Left ventricle myocardium inferior (tissue), 1 donor: ENCODE data around the gene CA10. TPM values are rescaled to one million over a fixed set of nuclear protein-coding genes. Genes with fewer than 3 reads are reported as not detected.

Source experiments
- DNase-seq: peaks from one replicate; pipeline ENCODE4 v3.0.0-alpha.2; 2020
- H3K27ac ChIP-seq: fragments of 200-600 bp; replicated peaks from 2 replicates; pipeline ENCODE4 v1.8.0; 2021
- H3K27me3 ChIP-seq: fragments of 200-600 bp; 2 replicates; pipeline ENCODE4 v1.8.0; 2021; ENCODE audit warnings: low read depth
- H3K36me3 ChIP-seq: fragments of 200-600 bp; 2 replicates; pipeline ENCODE4 v1.8.0; 2021
- H3K4me1 ChIP-seq: fragments of 200-600 bp; 2 replicates; pipeline ENCODE4 v1.8.0; 2021
- H3K4me3 ChIP-seq: fragments of 200-600 bp; 2 replicates; pipeline ENCODE4 v1.8.0; 2021; ENCODE audit warnings: mild to moderate bottlenecking, moderate library complexity
- H3K9me3 ChIP-seq: fragments of 200-600 bp; replicated peaks from 2 replicates; pipeline ENCODE4 v1.8.0; 2021
- CTCF ChIP-seq: fragments of 200-600 bp; IDR thresholded peaks from 2 replicates; pipeline ENCODE4 v1.8.0; 2021; ENCODE audit warnings: antibody characterized with exemption, mild to moderate bottlenecking, borderline replicate concordance
- intact Hi-C: fragments of 100-400 bp; cut with micrococcal nuclease; formaldehyde crosslinking; loops from one replicate; pipeline ENCODE4 v1.11.0; 2022
- total RNA-seq: library from RNA; stranded (reverse); fragmentation: NEBNext Ultra II Directional; extraction: Animal tissue kit (Norgen Biotek cat#: 25700); gene quantifications from one replicate; pipeline ENCODE4 v1.2.1, GENCODE V29; 2021
- donor health status: DM: no; HTN: yes; CAD: no; lungs with severe emphysema.

CA10 gene
- total RNA-seq, 1 donor from 2014 or later: not detected

DNA sequence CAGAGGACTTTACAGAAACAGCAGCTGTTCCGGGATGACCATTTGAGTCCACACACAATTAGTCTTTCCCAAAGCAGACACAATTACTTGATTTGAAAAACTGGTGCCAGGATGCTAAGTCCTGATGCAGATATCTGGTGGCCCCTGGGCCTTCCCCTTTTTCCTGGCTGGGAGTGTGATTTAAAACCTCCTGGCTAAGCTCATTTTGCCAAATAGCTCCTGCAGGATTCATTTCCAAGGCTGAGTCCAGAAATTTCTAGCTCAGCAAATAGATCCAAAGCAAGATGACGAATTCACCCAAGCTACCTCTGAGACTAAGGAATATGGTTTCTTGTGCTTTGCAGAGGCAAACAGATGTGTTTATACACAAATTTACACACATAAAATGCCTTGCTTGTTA is 422.2 kb downstream of the CA10 start:
- peaks cover 5% of the 10 kb centered on the region for H3K9me3 ChIP-seq
- no peaks in the 10 kb centered on the region for H3K4me1 ChIP-seq
- no peaks in the 10 kb centered on the region for H3K36me3 ChIP-seq
- peaks cover 9% of the 10 kb centered on the region for H3K27me3 ChIP-seq
- H3K27ac ChIP-seq: no peak overlapping the region
- intact Hi-C loops: no loop called here
- H3K4me3 ChIP-seq: no peak overlapping the region
- TF ChIP-seq CTCF: no peak
- DNase-seq: no peak

- Histone ChIP-seq H3K4me3 (no peak overlapping the region), H3K9me3 (peaks cover 5% of the 10 kb centered on the region), H3K27ac (no peak overlapping the region), H3K27me3 (peaks cover 9% of the 10 kb centered on the region), H3K4me1 (no peaks in the 10 kb centered on the region), H3K36me3 (no peaks in the 10 kb centered on the region)
- TF ChIP-seq CTCF: no peak
- intact Hi-C loops: no loop called here
- no peak for DNase-seq
These were observed 423.5 kb downstream of the CA10 start for GRCh38 chr17:51734976-51735375.

DNA sequence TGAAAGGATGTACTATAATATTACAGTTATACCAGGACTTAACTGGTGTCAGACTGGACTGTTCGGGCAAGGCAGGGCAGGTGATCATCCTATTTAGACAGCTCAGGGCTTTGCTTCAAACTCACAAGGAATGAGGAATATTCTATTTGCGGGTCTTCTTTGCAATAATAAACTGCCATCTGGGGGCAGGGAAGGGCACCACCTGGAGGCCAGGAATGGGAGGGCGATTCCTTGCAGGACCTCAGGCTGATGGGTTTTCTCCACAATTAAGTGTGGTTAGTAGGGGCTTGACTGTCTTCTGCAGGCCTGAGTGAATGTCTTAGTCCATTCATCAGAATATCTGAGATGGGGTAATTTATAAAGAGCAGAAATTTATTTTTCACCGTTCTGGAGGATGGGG is 424.1 kb downstream of the CA10 start:
- peaks cover 9% of the 10 kb centered on the region for H3K27me3 ChIP-seq
- H3K4me1 ChIP-seq: no peaks in the 10 kb centered on the region
- no peaks in the 10 kb centered on the region for H3K36me3 ChIP-seq
- peak; percentile 31 for TF ChIP-seq CTCF
- intact Hi-C loops: no loop called here
- H3K27ac ChIP-seq: no peak overlapping the region
- peaks cover 5% of the 10 kb centered on the region for H3K9me3 ChIP-seq
- H3K4me3 ChIP-seq: no peak overlapping the region
- DNase-seq: no peak

DNA sequence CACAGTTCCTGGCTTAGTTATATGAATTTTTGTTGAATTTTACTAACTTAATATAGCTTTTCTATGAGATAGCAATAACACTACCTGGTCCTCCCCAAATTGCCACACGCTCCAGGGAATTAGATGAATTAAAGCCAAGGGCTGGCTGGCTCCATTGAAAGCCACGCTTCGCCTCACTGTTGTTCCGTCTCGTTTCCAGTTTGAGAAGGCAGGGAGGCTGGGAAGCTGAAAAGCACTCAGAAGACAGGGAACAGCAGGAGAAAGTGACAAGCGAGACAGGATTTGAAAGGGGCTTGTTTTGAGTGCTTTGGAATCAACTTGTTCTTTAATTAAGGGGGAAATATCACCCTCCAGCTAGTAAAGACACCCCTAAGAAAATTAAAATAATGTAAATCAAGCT is 425.3 kb downstream of the CA10 start:
- peaks cover 9% of the 10 kb centered on the region for H3K27me3 ChIP-seq
- intact Hi-C loops: no loop called here
- no peak for TF ChIP-seq CTCF
- H3K4me3 ChIP-seq: no peak overlapping the region
- H3K27ac ChIP-seq: no peak overlapping the region
- DNase-seq: no peak
- no peaks in the 10 kb centered on the region for H3K36me3 ChIP-seq
- peaks cover 5% of the 10 kb centered on the region for H3K9me3 ChIP-seq
- no peaks in the 10 kb centered on the region for H3K4me1 ChIP-seq

GRCh38 chr17:51731941-51732722 is 426.4 kb downstream of the CA10 start:
- no peaks in the 10 kb centered on the region for H3K36me3 ChIP-seq
- no peaks in the 10 kb centered on the region for H3K4me1 ChIP-seq
- H3K9me3 ChIP-seq: peaks cover 5% of the 10 kb centered on the region
- intact Hi-C loops: no loop called here
- no peak overlapping the region for H3K4me3 ChIP-seq
- TF ChIP-seq CTCF: no peak
- H3K27me3 ChIP-seq: peaks cover 9% of the 10 kb centered on the region
- no peak overlapping the region for H3K27ac ChIP-seq
- DNase-seq: no peak
